NCI-H748 treated with DMSO at 0.1 percent for 48 hours (cell line): ENCODE results near the gene TELO2.

ENCODE experiments used
- DNase-seq: peaks from one replicate; lab custom pipeline; 2025; lab: John Stamatoyannopoulos, UW

The TELO2 gene

GRCh38 chr16:1556254-1556653 lies 63.1 kb downstream of the TELO2 start:
- DNase-seq: no peak

GRCh38 chr16:1557074-1557473 lies 63.9 kb downstream of the TELO2 start:
- DNase-seq: no peak

GRCh38 chr16:1557576-1557975 lies 64.4 kb downstream of the TELO2 start:
- no peak for DNase-seq

GRCh38 chr16:1559446-1559975 lies 66.4 kb downstream of the TELO2 start:
- DNase-seq: no peak
